CD4-positive, alpha-beta T cell treated with Interleukin-4 for 1 hour (primary cell): Measurements from ENCODE around the gene KIRREL3.

Experiments
- DNase-seq, 2 donors: peaks; one replicate each; pipeline ENCODE4 v3.0.0-alpha.2; 2020 to 2022

KIRREL3 gene

GRCh38 chr11:126949066-126949891 is 51.3 kb downstream of the KIRREL3 start:
- no peak for DNase-seq

- no peak for DNase-seq
Measured at GRCh38 chr11:126948563-126948962, 52.0 kb downstream of the KIRREL3 start.

GRCh38 chr11:126945319-126945718 is 55.3 kb downstream of the KIRREL3 start:
- no peak for DNase-seq

GRCh38 chr11:126943316-126943715 is 57.3 kb downstream of the KIRREL3 start:
- no peak for DNase-seq

GRCh38 chr11:126942146-126942545 is 58.4 kb downstream of the KIRREL3 start:
- DNase-seq: no peak

GRCh38 chr11:126939552-126939951 is 61.0 kb downstream of the KIRREL3 start:
- DNase-seq: no peak

GRCh38 chr11:126938718-126939117 is 61.9 kb downstream of the KIRREL3 start:
- DNase-seq: no peak

GRCh38 chr11:126930091-126930841 is 70.3 kb downstream of the KIRREL3 start:
- no peak for DNase-seq

GRCh38 chr11:126929179-126930061 is 71.2 kb downstream of the KIRREL3 start:
- no peak for DNase-seq

- DNase-seq: no peak
Measured at GRCh38 chr11:126927623-126928022, 72.9 kb downstream of the KIRREL3 start.

GRCh38 chr11:126926376-126926791 is 74.2 kb downstream of the KIRREL3 start:
- DNase-seq: no peak

- DNase-seq: no peak
Measured at GRCh38 chr11:126925321-126926093, 75.1 kb downstream of the KIRREL3 start.

GRCh38 chr11:126924376-126925040 is 76.1 kb downstream of the KIRREL3 start:
- DNase-seq: no peak

GRCh38 chr11:126920833-126921232 is 79.7 kb downstream of the KIRREL3 start:
- DNase-seq: no peak

GRCh38 chr11:126919147-126919823 is 81.3 kb downstream of the KIRREL3 start:
- DNase-seq: no peak

GRCh38 chr11:126918556-126918955 is 82.0 kb downstream of the KIRREL3 start:
- DNase-seq: no peak

GRCh38 chr11:126917531-126918204 is 82.9 kb downstream of the KIRREL3 start:
- DNase-seq: no peak

- no peak for DNase-seq
Measured at GRCh38 chr11:126915430-126915829, 85.1 kb downstream of the KIRREL3 start.

- DNase-seq: no peak
Measured at GRCh38 chr11:126914941-126915340, 85.6 kb downstream of the KIRREL3 start.

- DNase-seq: no peak
Measured at GRCh38 chr11:126914166-126914565, 86.4 kb downstream of the KIRREL3 start.

- no peak for DNase-seq
Measured at GRCh38 chr11:126904520-126904919, 96.0 kb downstream of the KIRREL3 start.
